Islet of Langerhans (tissue), 1 donor: ENCODE measurements around the gene RAD51B.

ENCODE experiments used
- FAIRE-seq: peaks from one replicate; lab custom pipeline; 2011; peaks lifted over from hg19 to GRCh38; lab: Jason Lieb, UNC

Gene RAD51B

GRCh38 chr14:68444449-68445168 lies 625.0 kb downstream of the RAD51B start:
- FAIRE-seq: no peak

DNA sequence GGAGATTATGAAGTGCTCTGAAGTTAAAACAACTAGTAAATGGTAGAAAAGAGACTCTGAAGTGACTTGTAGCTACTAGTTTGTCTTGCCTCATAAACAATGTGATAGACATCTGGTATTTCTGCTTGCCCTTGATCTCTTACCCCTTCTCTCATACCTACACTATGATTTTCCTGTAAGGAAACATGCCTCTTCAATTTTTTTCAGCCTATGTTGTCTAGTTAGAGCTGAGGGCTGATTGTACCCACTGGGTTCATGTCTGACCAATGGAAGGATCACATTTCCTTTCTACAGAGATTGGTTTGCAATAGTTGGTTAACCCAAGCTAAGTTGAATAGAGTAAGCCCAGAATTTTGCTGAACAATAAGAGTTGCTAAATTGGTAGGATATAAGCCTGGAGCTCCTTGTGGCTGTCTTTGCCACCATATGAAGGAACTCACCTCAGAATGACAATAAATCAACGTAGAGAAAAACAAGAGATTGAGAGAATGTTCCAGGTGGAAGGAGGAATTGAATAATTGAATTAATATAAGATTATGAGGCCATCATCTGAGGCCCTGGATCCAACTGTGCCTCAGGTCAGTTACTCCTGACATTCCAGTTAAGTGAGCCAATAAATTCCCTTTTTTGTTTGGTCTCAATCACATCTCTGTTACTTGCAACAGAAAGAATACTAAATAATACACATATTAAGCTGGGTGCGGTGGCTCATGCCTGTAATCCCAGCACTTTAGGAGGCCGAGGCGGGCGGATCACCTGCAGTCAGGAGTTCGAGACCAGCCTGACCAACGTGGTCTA lies 626.9 kb downstream of the RAD51B start:
- FAIRE-seq: no peak

GRCh38 chr14:68447581-68448251 lies 628.1 kb downstream of the RAD51B start:
- FAIRE-seq: no peak

DNA sequence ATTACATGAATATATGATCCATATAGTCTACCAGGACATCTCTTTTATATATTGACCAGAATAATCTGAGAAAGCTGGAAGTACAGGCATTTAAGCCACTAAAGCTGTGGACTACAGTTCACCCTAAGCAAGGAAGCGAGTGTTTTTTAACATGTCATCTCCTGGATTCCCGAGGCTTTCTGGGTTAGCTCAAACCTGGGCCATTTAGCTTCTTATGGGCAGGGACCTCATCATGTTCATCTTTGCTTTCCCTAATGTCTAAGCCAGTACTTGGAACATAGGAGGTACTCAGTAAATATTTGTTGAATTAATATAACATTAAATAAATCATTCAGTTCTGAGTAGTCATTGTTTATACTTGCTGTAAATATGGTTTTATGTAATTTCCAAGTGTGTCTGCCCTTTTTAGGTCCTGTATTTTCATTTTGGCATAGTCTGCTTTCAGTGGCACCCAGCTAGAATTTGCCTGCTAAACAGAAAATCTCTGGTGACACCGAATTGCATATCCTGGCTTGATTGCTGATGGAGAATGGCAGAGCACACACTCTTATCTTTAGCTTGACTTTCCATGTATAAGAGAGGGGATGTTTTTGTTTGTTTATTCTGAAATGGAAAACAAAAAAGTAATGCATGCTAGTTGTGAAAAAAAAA lies 628.8 kb downstream of the RAD51B start:
- FAIRE-seq: no peak

GRCh38 chr14:68449561-68450181 lies 630.1 kb downstream of the RAD51B start:
- FAIRE-seq: no peak

- no peak for FAIRE-seq
Observed at GRCh38 chr14:68450391-68451120, 631.0 kb downstream of the RAD51B start.

DNA sequence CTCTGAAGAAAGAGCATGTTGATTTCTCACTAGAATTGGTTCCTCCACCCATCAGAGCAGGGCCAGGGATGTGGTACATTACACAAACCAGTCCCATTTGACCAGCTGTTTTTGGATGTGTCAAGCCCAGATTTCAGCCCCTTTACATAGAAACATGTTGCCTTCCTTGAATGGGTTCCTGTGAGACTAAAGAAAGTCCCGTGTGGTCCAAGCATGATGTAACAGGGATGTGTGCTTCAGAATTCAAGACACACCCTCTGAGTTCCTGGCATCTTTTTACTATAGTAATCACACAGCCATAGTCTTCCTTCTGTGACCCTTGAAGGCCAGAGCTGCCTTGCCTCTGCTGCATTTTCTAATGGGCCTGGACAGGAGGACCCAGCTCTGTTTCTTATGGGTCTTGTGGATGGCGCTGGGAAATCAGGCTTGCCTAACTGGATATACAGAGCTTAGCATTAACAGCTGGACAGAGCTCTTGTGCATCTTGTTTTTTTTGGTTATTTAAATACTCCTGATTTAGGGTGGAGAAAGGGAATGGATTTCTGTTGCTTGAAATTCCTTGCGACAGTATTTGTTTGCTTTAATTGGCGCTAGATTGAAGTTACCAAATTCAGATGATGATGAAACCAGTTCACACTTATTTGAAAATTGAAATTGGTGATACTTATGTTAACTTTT lies 632.3 kb downstream of the RAD51B start:
- FAIRE-seq: no peak

- no peak for FAIRE-seq
Observed at GRCh38 chr14:68458253-68458652, 638.7 kb downstream of the RAD51B start.

- FAIRE-seq: no peak
Observed at GRCh38 chr14:68458840-68459469, 639.4 kb downstream of the RAD51B start.

DNA sequence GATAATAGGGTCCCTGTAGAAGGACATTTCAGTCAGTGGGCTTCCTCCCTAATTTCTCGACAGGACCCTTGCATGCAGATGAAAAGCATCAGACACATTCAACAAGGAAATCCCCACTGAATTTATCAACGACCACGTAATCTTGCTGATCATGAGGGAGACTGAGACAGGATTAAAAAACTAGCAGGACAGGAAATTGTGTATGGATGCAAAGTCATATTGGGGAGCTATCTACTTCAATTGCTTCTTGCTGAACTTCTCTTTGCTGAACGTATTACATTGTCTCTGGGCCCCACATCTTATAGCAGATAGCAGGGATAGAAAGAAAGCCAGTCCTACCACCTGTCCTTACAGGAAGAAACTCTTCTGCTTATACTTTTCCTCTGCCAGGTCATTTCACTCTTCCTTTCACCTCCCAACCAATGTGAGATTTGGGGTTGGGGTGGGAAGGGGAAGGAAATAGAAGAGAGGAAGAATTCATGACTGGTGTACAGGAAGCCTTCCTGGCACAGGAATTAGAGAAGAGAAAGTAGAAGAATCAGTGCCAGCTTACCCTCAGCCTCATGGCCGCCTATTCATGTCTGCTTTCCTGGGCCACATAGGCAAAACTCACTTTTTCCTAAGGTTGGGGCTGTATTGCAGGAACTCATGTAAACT lies 640.0 kb downstream of the RAD51B start:
- FAIRE-seq: no peak

GRCh38 chr14:68460541-68460940 lies 641.0 kb downstream of the RAD51B start:
- FAIRE-seq: no peak

- FAIRE-seq: no peak
Observed at GRCh38 chr14:68461086-68461485, 641.5 kb downstream of the RAD51B start.

GRCh38 chr14:68462683-68463082 lies 643.1 kb downstream of the RAD51B start:
- FAIRE-seq: no peak

- no peak for FAIRE-seq
Observed at GRCh38 chr14:68463299-68463698, 643.7 kb downstream of the RAD51B start.

- no peak for FAIRE-seq
Observed at GRCh38 chr14:68463705-68464374, 644.3 kb downstream of the RAD51B start.

DNA sequence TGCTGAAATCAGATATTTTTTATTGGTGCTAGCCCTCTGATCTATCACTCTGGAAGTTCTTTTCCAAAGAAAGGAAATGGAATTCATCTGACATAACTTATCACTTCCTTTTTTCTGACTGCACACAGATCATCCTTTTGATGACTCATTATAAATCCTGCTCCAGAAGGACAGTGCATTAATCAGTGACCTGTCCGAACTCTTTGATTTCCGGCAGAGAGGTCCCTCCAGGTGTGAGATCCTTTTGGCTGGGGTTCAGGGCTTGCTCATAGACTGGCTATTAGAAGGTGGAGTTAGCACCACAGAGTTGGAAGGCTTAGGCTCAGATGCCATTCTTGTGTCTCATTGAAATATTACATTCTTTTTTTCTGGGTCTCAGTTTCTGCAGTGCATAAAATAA lies 645.1 kb downstream of the RAD51B start:
- no peak for FAIRE-seq

- no peak for FAIRE-seq
Observed at GRCh38 chr14:68466491-68466977, 647.0 kb downstream of the RAD51B start.

DNA sequence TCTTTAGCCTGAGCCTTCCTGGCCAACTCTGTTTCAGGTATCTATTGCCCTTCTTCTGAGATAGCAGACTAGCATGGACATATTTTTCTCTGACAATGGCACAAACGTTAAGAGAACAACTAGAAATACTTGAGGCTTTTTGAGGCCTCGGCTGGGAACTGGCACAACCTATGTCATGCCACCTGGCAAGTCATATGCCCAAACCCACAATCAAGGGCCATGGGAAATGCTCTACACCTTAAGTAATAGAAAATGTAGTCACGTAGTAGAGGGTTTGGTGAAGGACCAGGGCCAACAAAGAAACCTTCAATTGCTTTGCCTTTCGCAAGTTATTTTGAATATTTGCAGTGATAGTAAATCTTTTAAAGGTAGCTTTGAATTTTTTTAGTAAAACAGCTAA lies 647.8 kb downstream of the RAD51B start:
- FAIRE-seq: peak; percentile 30
